Stomach (tissue), 4 donors: ENCODE results near the gene LYL1.

Source experiments
- CTCF ChIP-seq, 7 experiments: fragments of 450-650 bp in 4 of 7; fragments of 200-600 bp in 3 of 7; sonication (generic) in 3 of 7; IDR thresholded peaks; one replicate each; pipeline ENCODE4 v1.5.1; 2016 to 2019; ENCODE audit warnings: antibody characterized with exemption in 7 of 7, control low read depth in 2 of 7, mild to moderate bottlenecking in 1 of 7
- EP300 ChIP-seq: sonication (generic); formaldehyde crosslinking; IDR thresholded peaks from one replicate; pipeline ENCODE4 v1.6.1; 2017; ENCODE audit warnings: antibody characterized with exemption
- POLR2A ChIP-seq, 4 donors: fragments of 450-650 bp; IDR thresholded peaks; one replicate each; pipeline ENCODE4 v1.6.1; 2016; ENCODE audit warnings: antibody characterized with exemption in 4 of 4, control low read depth in 2 of 4, mild to moderate bottlenecking in 1 of 4, moderate library complexity in 1 of 4

DNA sequence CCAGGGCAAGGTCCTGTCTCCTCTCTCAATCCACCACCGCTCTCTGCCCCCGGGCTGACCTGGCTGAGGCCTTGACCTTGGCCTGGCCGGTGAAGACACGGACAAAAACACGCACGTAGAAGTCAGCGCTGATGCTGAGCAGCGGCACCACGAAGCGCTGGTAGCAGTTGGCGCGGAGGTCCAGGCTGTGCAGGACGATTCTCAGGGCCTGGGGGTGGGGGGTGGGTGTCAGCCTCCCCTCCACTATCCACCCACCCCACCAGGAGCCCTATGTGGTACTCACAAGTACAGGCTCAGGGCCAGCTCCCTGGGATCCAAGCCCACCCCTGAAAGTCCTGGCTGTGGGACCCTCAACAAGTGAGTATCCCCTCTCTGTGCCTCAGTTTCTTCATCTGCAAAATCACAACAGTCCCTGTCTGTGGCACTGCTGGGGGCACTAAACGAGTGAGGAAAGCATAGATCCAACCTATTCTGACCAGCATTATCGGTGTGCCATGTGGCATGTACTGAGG is 7.5 kb upstream of the LYL1 start:
- TF ChIP-seq CTCF (IDR thresholded peaks at IDR 0.05) (no peak), POLR2A (IDR thresholded peaks at IDR 0.05) (no peak), EP300 (no peak)
